Parathyroid adenoma (tissue), 2 donors: ENCODE measurements around the gene ARID4B.
"Not testable (repeated sequence)": the region's sequence is repeated elsewhere in the genome, so short reads cannot be mapped to it uniquely, and the experiment has no call there.

Experiments used
- H2AFZ ChIP-seq: fragments of 300-600 bp; sonication (generic); one replicate; pipeline ENCODE4 v1.7.0; 2017; ENCODE audit warnings: antibody characterized with exemption, mild to moderate bottlenecking
- H3K27ac ChIP-seq: fragments of 300-600 bp; sonication (generic); one replicate; pipeline ENCODE4 v1.7.0; 2017
- H3K27me3 ChIP-seq: fragments of 300-600 bp; sonication (generic); one replicate; pipeline ENCODE4 v1.7.0; 2017; ENCODE audit warnings: low read length; ENCODE audit not compliant: control insufficient read depth, insufficient read depth
- H3K36me3 ChIP-seq: fragments of 300-600 bp; sonication (generic); one replicate; pipeline ENCODE4 v1.7.0; 2017; ENCODE audit warnings: low read length; ENCODE audit not compliant: control insufficient read depth, insufficient read depth
- H3K4me1 ChIP-seq: fragments of 300-600 bp; sonication (generic); one replicate; pipeline ENCODE4 v1.7.0; 2017; ENCODE audit warnings: control low read depth
- H3K4me2 ChIP-seq: fragments of 300-600 bp; sonication (generic); one replicate; pipeline ENCODE4 v1.7.0; 2017; ENCODE audit warnings: low read length
- H3K4me3 ChIP-seq: fragments of 300-600 bp; sonication (generic); one replicate; pipeline ENCODE4 v1.7.0; 2017; ENCODE audit warnings: low read depth, low read length
- H3K79me2 ChIP-seq: fragments of 300-600 bp; sonication (generic); one replicate; pipeline ENCODE4 v1.7.0; 2017; ENCODE audit warnings: control low read depth
- H3K9ac ChIP-seq: fragments of 300-600 bp; sonication (generic); one replicate; pipeline ENCODE4 v1.7.0; 2017; ENCODE audit warnings: mild to moderate bottlenecking
- H3K9me3 ChIP-seq: fragments of 300-600 bp; sonication (generic); one replicate; pipeline ENCODE4 v1.7.0; 2017; ENCODE audit warnings: low read length; ENCODE audit not compliant: control insufficient read depth
- CTCF ChIP-seq: fragments of 300-600 bp; sonication (generic); IDR thresholded peaks from one replicate; pipeline ENCODE4 v1.7.0; 2017; ENCODE audit warnings: antibody characterized with exemption, mild to moderate bottlenecking
- donor health status: primary hyperparathyroidism.

The ARID4B gene

GRCh38 chr1:235262539-235262938 lies 65.4 kb downstream of the ARID4B start:
- Histone ChIP-seq H3K9ac (no peak overlapping the region), H3K36me3 (no peaks in the 10 kb centered on the region), H3K9me3 (no peaks in the 10 kb centered on the region), H3K79me2 (peaks cover 24% of the 10 kb centered on the region), H3K4me1 (no peaks in the 10 kb centered on the region), H3K27me3 (no peaks in the 10 kb centered on the region), H3K27ac (no peak overlapping the region), H3K4me2 (no peak overlapping the region), H3K4me3 (no peak overlapping the region), H2AFZ (no peak overlapping the region)
- no peak for TF ChIP-seq CTCF

GRCh38 chr1:235261243-235261642 lies 66.7 kb downstream of the ARID4B start:
- no peaks in the 10 kb centered on the region for H3K27me3 ChIP-seq
- no peak for TF ChIP-seq CTCF
- H3K9me3 ChIP-seq = no peaks in the 10 kb centered on the region
- no peak overlapping the region for H3K4me3 ChIP-seq
- no peaks in the 10 kb centered on the region for H3K4me1 ChIP-seq
- peaks cover 18% of the 10 kb centered on the region for H3K79me2 ChIP-seq
- H3K36me3 ChIP-seq = no peaks in the 10 kb centered on the region
- no peak overlapping the region for H3K9ac ChIP-seq
- H3K4me2 ChIP-seq = no peak overlapping the region
- no peak overlapping the region for H3K27ac ChIP-seq
- H2AFZ ChIP-seq = no peak overlapping the region

GRCh38 chr1:235259133-235259778 lies 68.7 kb downstream of the ARID4B start:
- Histone ChIP-seq H3K27me3 (no peaks in the 10 kb centered on the region), H3K4me2 (no peak overlapping the region), H3K4me1 (no peaks in the 10 kb centered on the region), H3K9me3 (no peaks in the 10 kb centered on the region), H3K79me2 (peaks cover 5% of the 10 kb centered on the region), H3K4me3 (no peak overlapping the region), H3K36me3 (no peaks in the 10 kb centered on the region), H3K9ac (no peak overlapping the region), H2AFZ (no peak overlapping the region), H3K27ac (no peak overlapping the region)
- TF ChIP-seq CTCF = no peak

- H3K4me1 ChIP-seq, H3K9me3 ChIP-seq, H3K9ac ChIP-seq, H3K4me2 ChIP-seq, H3K79me2 ChIP-seq, H3K4me3 ChIP-seq, H3K27ac ChIP-seq, H3K27me3 ChIP-seq, H3K36me3 ChIP-seq, H2AFZ ChIP-seq: not testable (repeated sequence)
Observed at GRCh38 chr1:235258068-235258467, 69.9 kb downstream of the ARID4B start.

GRCh38 chr1:235254721-235255120 lies 73.3 kb downstream of the ARID4B start:
- Histone ChIP-seq H3K36me3 (no peaks in the 10 kb centered on the region), H3K4me1 (no peaks in the 10 kb centered on the region), H3K9me3 (no peaks in the 10 kb centered on the region), H3K4me3 (no peak overlapping the region), H2AFZ (no peak overlapping the region), H3K27ac (no peak overlapping the region), H3K4me2 (no peak overlapping the region), H3K27me3 (no peaks in the 10 kb centered on the region), H3K79me2 (peaks cover 2% of the 10 kb centered on the region), H3K9ac (no peak overlapping the region)
- no peak for TF ChIP-seq CTCF
